ENCODE results near the gene TPST2.

Gene TPST2

DNA sequence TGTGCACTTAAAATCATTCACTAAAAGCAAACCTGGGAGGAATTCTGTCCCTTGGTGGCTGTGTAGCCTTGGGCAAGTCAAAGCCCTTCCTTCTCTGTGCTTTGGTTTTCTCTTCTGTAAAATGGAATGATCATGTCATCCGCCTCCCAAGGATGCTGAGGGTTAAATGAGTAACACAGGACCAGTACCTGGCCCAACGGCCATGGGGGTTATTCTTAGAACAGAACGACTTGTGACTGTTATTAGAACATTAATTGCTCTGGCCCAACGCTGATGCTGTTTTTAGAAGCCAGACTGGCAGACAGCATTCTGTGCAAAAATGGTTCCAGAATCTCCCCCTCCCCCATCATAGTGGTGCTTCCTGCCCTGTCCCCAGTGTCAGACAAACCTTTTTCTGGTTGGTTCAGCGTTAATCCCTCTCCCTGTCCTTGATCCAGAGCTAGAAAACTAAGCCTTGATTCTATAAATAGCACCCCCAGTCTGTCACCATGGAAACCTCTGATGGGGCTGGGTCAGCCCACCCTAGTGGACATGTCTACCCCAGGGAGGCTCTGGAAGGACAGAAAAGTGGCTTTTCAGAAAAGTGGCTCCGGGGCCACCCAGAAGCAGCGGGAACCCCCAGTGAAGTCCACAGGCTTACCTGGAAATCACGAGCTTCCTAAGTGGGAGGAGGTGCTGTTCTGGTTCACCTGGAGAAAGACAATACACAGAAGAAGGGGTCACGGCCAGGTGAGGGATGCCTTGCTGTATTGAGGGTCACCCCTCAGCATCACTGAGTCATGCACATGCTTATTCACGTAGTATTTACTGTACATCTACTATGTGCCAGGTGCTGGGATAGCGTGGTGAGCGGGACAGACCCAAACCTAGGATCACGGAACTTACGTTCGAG, 62.1 kb downstream of the TPST2 start:
- no peak for DNase-seq

DNA sequence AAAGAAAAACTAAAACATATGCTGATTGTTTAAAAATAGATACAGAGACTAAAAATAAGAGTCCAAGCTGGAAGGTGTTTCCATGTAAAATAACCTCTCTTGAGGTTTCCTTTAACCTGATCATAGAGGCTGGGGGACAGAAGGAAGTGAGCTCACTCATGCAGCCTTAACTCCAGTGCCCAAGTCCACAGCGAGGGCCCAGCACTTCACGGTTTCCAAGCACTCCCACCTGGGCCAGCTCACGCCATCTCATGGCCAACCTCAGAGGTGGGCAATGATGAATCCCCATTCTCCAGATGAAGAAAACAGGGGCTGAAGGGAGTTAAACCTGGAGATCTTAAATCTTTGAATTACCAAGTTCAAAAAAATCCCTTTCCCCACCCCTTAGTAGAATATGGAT, 62.8 kb downstream of the TPST2 start:
- DNase-seq: no peak

- no peak for DNase-seq
Measured at GRCh38 chr22:26525946-26526564, 63.9 kb downstream of the TPST2 start.

GRCh38 chr22:26524870-26525269, 65.1 kb downstream of the TPST2 start:
- DNase-seq: no peak

GRCh38 chr22:26522592-26522991, 67.3 kb downstream of the TPST2 start:
- no peak for DNase-seq

DNA sequence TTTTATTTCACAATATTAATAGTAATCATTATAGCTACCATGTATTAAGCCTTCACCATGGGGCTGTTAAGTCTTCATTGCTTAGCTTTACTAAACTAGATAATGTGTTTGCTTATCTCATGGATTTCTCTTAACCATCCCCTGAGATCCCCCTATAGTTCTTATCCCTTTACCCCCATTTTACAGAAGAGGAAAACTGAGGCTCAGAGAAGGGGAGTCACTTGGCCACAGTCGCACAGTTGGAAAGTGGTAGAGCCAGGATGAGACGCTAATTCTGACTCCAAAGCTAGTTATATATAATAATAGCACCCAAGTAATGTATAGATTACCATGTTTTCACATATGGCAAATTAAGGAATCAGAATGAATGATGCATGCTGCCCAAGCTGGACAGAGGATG, 67.9 kb downstream of the TPST2 start:
- DNase-seq: no peak

DNA sequence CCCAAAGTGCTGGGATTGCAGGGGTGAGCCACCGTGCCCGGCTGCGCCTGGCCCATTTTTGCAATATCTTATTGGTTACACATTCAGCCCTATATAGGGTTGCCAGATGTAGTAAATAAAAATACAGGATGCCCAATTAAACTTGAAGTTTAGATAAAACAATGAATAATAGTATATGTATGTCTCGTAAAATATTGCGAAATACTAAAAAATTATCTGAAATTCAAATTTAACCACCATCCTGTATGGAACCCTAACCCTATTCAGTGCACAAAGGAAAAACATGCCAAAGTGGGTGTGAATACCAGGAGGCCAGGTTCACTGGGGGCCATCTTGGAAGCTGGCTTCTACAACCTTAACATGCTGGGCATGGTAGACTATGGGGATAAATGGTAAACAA, 72.5 kb downstream of the TPST2 start:
- DNase-seq: no peak

DNA sequence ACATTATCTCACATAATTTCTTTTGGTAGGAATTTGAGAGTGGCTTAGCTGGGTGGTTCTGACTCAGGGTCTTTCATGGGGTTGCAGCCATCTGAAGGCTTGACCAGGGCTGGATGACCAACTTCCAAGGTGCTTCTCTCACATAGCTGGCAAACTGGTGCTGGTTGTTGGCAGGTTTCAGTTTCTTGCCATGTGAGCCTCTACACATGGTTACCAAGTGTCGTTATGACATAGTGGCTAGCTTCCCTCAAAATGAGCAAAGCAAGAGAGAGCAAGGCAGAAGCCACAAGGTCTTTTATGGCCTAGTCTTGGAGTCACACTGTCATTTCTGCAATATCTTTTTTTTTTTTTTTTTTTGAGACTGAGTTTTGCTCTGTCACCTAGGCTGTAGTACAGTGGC, 73.4 kb downstream of the TPST2 start:
- no peak for DNase-seq

DNA sequence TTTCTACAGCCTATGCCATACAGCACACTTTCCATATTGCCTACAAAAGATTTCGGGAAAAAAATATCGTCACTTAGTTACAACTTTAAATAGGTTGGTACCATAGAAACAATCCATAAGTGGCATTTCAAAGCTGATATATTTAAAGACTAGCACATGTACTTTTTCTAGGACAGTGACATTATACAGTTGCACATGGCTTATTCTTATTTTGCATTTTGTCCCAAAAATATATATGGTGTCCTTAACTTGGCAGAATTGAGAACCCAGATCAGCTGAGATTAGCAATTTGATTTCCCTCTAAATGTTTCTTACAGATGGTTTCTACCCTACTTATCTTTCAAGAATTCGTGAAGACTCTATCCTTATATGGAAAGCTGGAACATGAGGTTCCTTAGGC, 74.0 kb downstream of the TPST2 start:
- DNase-seq: no peak

DNA sequence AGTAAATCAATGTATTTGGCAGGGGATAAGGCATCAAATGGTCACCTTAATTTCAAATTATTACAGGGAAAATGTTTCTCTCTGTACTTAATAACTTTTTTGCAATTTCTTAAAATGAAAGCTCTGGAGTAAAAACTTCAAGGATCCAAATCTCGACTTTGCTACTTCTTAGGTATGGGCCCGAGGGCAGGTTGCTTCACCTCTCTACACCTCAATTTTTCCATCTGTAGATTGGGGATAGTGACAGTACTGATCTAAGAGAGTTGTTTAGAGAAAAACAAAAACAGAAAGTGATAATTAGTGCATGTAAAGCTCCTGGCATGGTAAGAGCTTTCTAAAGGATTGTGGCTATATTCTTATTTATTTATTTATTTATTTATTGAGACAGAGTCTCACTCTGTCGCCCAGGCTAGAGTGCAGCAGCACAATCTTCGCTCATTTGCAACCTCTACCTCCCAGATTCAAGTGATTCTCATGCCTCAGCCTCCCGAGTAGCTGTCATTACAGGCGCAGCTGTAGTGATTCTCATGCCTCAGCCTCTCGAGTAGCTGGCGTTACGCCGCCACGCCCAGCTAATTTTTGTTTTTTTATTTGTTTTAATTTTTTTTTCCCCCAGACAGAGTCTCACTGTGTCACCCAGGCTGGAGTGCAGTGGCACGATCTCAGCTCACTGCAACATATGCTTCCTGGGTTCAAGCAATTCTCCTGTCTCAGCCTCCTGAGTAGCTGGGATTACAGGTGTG, 75.3 kb downstream of the TPST2 start:
- no peak for DNase-seq

DNA sequence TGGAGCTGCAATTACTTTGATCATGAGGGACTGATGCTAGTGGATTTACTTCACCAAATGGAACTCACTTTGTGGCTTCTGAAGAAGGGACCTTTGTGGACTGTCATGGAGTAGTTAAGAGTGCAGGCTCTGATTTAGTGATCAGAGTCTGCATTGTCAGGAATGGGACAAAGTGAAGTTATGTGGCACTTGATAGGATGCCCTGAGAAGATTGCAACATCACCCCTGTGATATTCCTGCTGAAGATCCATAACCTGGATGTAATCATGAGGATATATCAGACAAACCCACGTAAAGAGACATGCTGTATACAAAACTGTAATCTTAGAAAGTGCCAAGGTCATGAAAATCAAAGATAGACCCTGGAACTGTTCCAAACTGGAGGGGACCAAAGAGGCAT, 76.1 kb downstream of the TPST2 start:
- no peak for DNase-seq

- peak; percentile 94 for DNase-seq
Measured at GRCh38 chr22:26512149-26512793, 77.7 kb downstream of the TPST2 start, which contains the start of gene TFIP11. TFIP11 (minus strand) TSS chr22:26512473; CDS start chr22:26510272, 2,201 bp downstream.

DNA sequence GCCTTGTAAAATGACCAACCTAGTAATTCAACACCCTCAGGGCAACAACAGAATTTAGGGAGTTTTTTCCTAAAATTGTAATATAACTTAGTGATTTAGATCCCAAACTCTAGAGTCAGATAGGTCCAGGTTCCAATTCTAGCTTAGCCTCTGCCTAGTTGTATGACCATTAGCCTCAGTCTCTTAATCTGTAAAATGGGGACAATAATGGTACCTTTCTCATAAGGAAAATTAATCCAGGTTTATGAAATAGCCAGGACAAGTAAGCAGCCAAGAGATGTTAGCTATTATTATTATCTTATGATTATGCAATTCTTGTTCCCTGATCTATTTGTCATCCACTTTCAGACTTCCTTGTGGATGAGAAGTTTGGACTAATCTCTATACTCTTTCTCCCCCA, 81.8 kb downstream of the TPST2 start:
- DNase-seq: no peak

DNA sequence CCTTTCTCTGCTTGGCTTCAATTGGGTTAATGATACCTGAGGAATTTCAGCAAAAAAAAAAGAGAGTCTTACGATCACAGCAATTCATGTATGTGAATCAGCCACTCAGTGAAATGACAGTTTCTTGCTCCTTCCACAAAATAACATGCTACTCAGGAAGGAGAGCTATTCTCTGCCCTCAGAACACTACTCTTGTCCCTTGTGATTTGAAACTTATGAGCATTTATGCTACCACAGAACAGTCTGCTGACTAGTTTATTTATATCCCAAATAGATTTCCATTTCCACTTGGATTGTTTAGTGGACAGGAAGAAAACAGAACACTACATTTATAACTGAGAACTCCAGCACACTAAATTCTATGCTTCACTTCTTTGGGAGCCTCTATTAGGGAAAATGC, 86.2 kb downstream of the TPST2 start:
- no peak for DNase-seq

GRCh38 chr22:26502688-26503561, 87.0 kb downstream of the TPST2 start:
- DNase-seq: peak; percentile 44

GRCh38 chr22:26501996-26502395, 87.9 kb downstream of the TPST2 start:
- DNase-seq: no peak

DNA sequence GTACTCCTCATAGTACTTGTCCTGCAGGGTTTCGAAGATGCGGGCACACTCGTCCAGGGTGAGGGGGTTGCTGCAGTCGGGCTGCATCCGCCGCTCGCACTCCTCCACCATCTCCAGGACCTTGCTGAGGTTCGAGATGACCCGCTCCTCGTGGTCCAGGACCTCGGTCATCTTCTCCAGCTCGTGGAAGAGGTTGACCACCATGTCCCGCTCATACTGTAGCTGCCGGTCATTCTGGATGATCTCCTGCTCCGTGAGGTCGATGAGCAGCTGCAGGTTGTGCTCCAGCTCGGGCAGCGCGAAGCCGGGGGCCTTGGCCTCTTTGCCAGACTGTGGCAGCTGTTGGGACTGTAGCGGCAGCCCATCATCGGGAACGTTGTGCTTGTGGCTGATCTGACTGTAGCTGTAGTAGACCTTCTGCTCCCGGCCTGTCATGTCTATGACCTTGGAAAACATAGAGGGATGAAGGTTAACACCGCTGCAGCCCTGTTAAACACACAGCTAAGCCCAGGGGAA, 90.7 kb downstream of the TPST2 start:
- DNase-seq: no peak

DNA sequence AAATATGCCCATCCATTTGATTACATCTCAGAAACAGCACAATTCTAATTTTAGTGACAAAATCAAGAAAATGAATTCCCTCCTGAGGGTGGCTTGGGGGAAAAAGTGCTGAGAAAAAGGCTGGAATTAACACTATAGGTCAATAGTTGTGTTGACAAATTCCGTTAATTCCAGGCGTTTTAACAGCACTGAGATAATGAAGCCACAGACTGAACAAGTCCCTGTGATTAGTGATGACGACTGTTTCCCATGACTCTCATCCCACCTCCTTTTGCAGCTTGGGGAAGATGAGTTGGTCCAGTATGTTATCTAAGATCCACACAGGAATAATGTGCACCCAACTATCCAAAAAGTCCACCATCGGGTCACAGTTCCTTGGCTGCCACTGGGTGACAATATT, 93.5 kb downstream of the TPST2 start:
- no peak for DNase-seq

GRCh38 chr22:26494506-26494905, 95.4 kb downstream of the TPST2 start:
- DNase-seq: no peak

GRCh38 chr22:26492220-26492619, 97.7 kb downstream of the TPST2 start:
- DNase-seq: no peak

DNA sequence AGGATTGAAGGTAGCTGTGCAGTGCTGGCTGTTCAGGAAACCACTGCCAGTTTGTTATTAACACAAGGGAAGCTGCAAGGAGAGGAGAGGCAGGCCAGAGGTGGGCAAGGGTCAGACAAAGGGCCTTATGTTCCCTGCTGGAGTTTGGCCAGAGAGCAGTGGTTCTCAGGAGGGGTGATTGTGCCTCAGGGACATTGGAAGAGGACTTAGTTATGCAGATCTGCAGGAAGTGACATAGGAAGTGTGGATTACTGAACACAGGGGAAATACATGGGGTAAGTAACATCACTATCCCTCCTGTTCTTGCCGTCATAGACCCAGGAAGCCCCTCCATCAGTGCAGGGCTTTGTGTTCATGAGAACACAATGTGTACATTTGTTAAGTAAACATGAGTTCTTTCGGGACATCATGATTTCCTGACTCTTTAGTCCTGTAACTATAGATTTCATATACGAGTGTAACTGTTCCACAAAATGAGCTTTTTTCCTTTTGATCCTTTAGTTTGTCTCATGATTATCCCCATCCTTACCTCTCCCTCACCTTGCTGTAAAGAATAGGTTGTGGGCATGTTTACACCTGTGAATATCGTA, 100.4 kb downstream of the TPST2 start:
- no peak for DNase-seq

GRCh38 chr22:26487996-26488395, 101.9 kb downstream of the TPST2 start:
- no peak for DNase-seq
